H1 (cell line): ENCODE measurements around the gene DARS2. TPM values are rescaled to one million over a fixed set of nuclear protein-coding genes. Genes with fewer than 3 reads are reported as not detected.

Experiments
- CTCF ChIA-PET: fragments of 300-600 bp; sonication (Branson Sonifier 250); formaldehyde crosslinking; loops from one replicate; lab custom pipeline; 2021; ENCODE audit not compliant: partially characterized antibody; lab: Charles Lee
- POLR2A ChIA-PET: fragments of 300-600 bp; sonication (Branson Sonifier 250); formaldehyde crosslinking; loops from one replicate; lab custom pipeline; 2021; ENCODE audit warnings: inconsistent platforms; ENCODE audit not compliant: partially characterized antibody; lab: Charles Lee
- DNase-seq, 2 experiments: peaks; one replicate each; pipeline versions ENCODE4 v3.0.0 to v3.0.0-alpha.2; 2010 to 2022; ENCODE audit warnings: low spot score in 2 of 2, low read depth in 1 of 2, mixed read lengths in 1 of 2
- FAIRE-seq: peaks from 2 replicates; lab custom pipeline; 2011; peaks lifted over from hg19 to GRCh38; lab: Jason Lieb, UNC
- H2AFZ ChIP-seq: 2 replicates; pipeline ENCODE4 v1.8.1; 2012; ENCODE audit warnings: low read length, inconsistent platforms
- H2AK5ac ChIP-seq: 2 replicates; pipeline ENCODE4 v1.6.1; 2013; ENCODE audit warnings: low read depth, low read length
- H2BK120ac ChIP-seq: replicated peaks from 2 replicates; pipeline ENCODE3; 2013; ENCODE audit warnings: low read depth, low read length, inconsistent platforms
- H2BK12ac ChIP-seq: 2 replicates; pipeline ENCODE4 v1.6.1; 2013; ENCODE audit warnings: low read depth, low read length
- H2BK15ac ChIP-seq: 2 replicates; pipeline ENCODE4 v1.6.1; 2013; ENCODE audit warnings: low read length
- H2BK20ac ChIP-seq: 2 replicates; pipeline ENCODE4 v1.6.1; 2013; ENCODE audit warnings: low read length
- H2BK5ac ChIP-seq: 2 replicates; pipeline ENCODE4 v1.6.1; 2013; ENCODE audit warnings: low read depth, low read length
- H3K14ac ChIP-seq: 2 replicates; pipeline ENCODE4 v1.6.1; 2013; ENCODE audit warnings: inconsistent platforms; ENCODE audit not compliant: insufficient read length
- H3K18ac ChIP-seq: 2 replicates; pipeline ENCODE4 v1.6.1; 2013; ENCODE audit warnings: low read length; ENCODE audit errors: extremely low read depth
- H3K23ac ChIP-seq: 2 replicates; pipeline ENCODE4 v1.6.1; 2013; ENCODE audit warnings: inconsistent platforms; ENCODE audit not compliant: insufficient read length
- H3K23me2 ChIP-seq: 2 replicates; pipeline ENCODE4 v1.6.1; 2013; ENCODE audit warnings: low read depth, low read length
- H3K27ac ChIP-seq: 2 replicates; pipeline ENCODE4 v1.6.1; 2011; ENCODE audit warnings: low read depth, low read length, inconsistent platforms
- H3K27me3 ChIP-seq, 4 experiments: replicated peaks in 1 of 4; 1 replicate in 1 of 4; 2 replicates in 3 of 4; pipeline versions ENCODE4 v1.6.1 to v1.8.1; 2011 to 2013; ENCODE audit warnings: low read length in 3 of 4, mild to moderate bottlenecking in 3 of 4, inconsistent platforms in 2 of 4, mixed read lengths in 2 of 4, moderate library complexity in 1 of 4; ENCODE audit not compliant: control insufficient read depth in 3 of 4, insufficient read depth in 3 of 4; ENCODE audit errors: extremely low read depth in 1 of 4
- H3K36me3 ChIP-seq, 4 experiments: 2 replicates each; pipeline versions ENCODE4 v1.6.1 to v1.8.1; 2011 to 2013; ENCODE audit warnings: mild to moderate bottlenecking in 4 of 4, low read length in 3 of 4, moderate library complexity in 2 of 4, control low read depth in 1 of 4, inconsistent platforms in 1 of 4; ENCODE audit not compliant: insufficient read depth in 4 of 4, control insufficient read depth in 2 of 4
- H3K4ac ChIP-seq: replicated peaks from 2 replicates; pipeline ENCODE3; 2013; ENCODE audit warnings: low read length, low read depth, mixed read lengths, inconsistent platforms; ENCODE audit not compliant: insufficient read length
- H3K4me1 ChIP-seq, 4 experiments: replicated peaks in 1 of 4; 1 replicate in 1 of 4; 2 replicates in 3 of 4; pipeline versions ENCODE4 v1.6.1 to v1.8.1; 2011 to 2013; ENCODE audit warnings: low read length in 3 of 4, inconsistent platforms in 2 of 4, mixed read lengths in 1 of 4; ENCODE audit not compliant: insufficient read depth in 4 of 4, control insufficient read depth in 3 of 4
- H3K4me2 ChIP-seq, 2 experiments: 2 replicates each; pipeline versions ENCODE4 v1.6.1 to v1.8.1; 2011 to 2013; ENCODE audit warnings: low read depth in 2 of 2, low read length in 2 of 2, control low read depth in 1 of 2, inconsistent platforms in 1 of 2, mild to moderate bottlenecking in 1 of 2; ENCODE audit not compliant: insufficient read depth in 1 of 2
- H3K4me3 ChIP-seq, 4 experiments: fragments of 200-600, 300-600 bp in 1 of 4; sonication (generic), shearing (Covaris generic), sonication (Bioruptor Twin) in 1 of 4; 2 replicates each; pipeline versions ENCODE4 v1.5.1 to v1.8.1; 2011 to 2016; ENCODE audit warnings: low read length in 4 of 4, low read depth in 3 of 4, control low read depth in 2 of 4, inconsistent platforms in 2 of 4, mild to moderate bottlenecking in 2 of 4, mixed read lengths in 1 of 4, moderate library complexity in 1 of 4; ENCODE audit not compliant: insufficient read depth in 2 of 4; ENCODE audit errors: extremely low read depth in 1 of 4
- H3K56ac ChIP-seq: replicated peaks from 2 replicates; pipeline ENCODE3; 2013; ENCODE audit warnings: low read depth, mild to moderate bottlenecking, mixed read lengths, low read length, inconsistent platforms; ENCODE audit not compliant: insufficient read length
- H3K79me1 ChIP-seq: 2 replicates; pipeline ENCODE4 v1.6.1; 2013; ENCODE audit warnings: low read depth, low read length, control low read depth
- H3K79me2 ChIP-seq, 2 experiments: 2 replicates each; pipeline versions ENCODE4 v1.6.1 to v1.8.1; 2012 to 2013; ENCODE audit warnings: low read length in 2 of 2, mild to moderate bottlenecking in 2 of 2, inconsistent platforms in 1 of 2; ENCODE audit not compliant: insufficient read depth in 2 of 2, control insufficient read depth in 1 of 2
- H3K9ac ChIP-seq, 4 experiments: replicated peaks in 1 of 4; 1 replicate in 1 of 4; 2 replicates in 3 of 4; pipeline versions ENCODE4 v1.6.1 to v1.8.1; 2011 to 2013; ENCODE audit warnings: low read depth in 3 of 4, low read length in 3 of 4, control low read depth in 2 of 4, mild to moderate bottlenecking in 2 of 4, moderate library complexity in 2 of 4, inconsistent platforms in 1 of 4; ENCODE audit errors: extremely low read depth in 1 of 4
- H3K9me3 ChIP-seq, 2 experiments: 2 replicates each; pipeline versions ENCODE4 v1.6.1 to v1.8.1; 2012 to 2013; ENCODE audit warnings: mild to moderate bottlenecking in 2 of 2, moderate library complexity in 2 of 2, control low read depth in 1 of 2, inconsistent platforms in 1 of 2, low read depth in 1 of 2, low read length in 1 of 2, mixed read lengths in 1 of 2; ENCODE audit not compliant: insufficient read depth in 2 of 2
- H4K20me1 ChIP-seq, 2 experiments: replicated peaks in 1 of 2; 2 replicates each; pipeline versions ENCODE3 to v1.8.1; 2011 to 2013; ENCODE audit warnings: inconsistent platforms in 2 of 2, low read length in 2 of 2, mild to moderate bottlenecking in 1 of 2; ENCODE audit not compliant: insufficient read depth in 2 of 2, control insufficient read depth in 1 of 2
- H4K5ac ChIP-seq: 2 replicates; pipeline ENCODE4 v1.6.1; 2013; ENCODE audit warnings: low read length, low read depth, mixed read lengths, inconsistent platforms; ENCODE audit not compliant: insufficient read length
- H4K8ac ChIP-seq: 2 replicates; pipeline ENCODE4 v1.8.0; 2013; ENCODE audit warnings: mild to moderate bottlenecking, moderate library complexity, low read length, inconsistent platforms; ENCODE audit not compliant: insufficient read depth; ENCODE audit errors: extremely low read depth
- H4K91ac ChIP-seq: replicated peaks from 2 replicates; pipeline ENCODE3; 2013; ENCODE audit warnings: low read length, mixed read lengths, inconsistent platforms; ENCODE audit not compliant: insufficient read length
- FOSL1 ChIP-seq: IDR thresholded peaks from 2 replicates; pipeline ENCODE4 v1.6.1; 2011; ENCODE audit warnings: mild to moderate bottlenecking, low read depth, low read length, moderate library complexity; ENCODE audit not compliant: insufficient read depth
- GTF2F1 ChIP-seq: IDR thresholded peaks from 2 replicates; pipeline ENCODE4 v1.6.1; 2012; ENCODE audit warnings: low read depth, low read length, improper control_type of control experiment, borderline replicate concordance
- HDAC2 ChIP-seq, 2 experiments: fragments of 300-600 bp in 1 of 2; sonication (generic) in 1 of 2; IDR thresholded peaks; 2 replicates each; pipeline ENCODE4 v1.6.1; 2011 to 2012; ENCODE audit warnings: low read depth in 2 of 2, low read length in 2 of 2, mild to moderate bottlenecking in 2 of 2, moderate library complexity in 2 of 2, borderline replicate concordance in 1 of 2, inconsistent platforms in 1 of 2
- SIRT6 ChIP-seq: IDR thresholded peaks from one replicate; pipeline ENCODE4 v1.7.1; 2012; ENCODE audit warnings: low read length, inconsistent platforms
- TAF1 ChIP-seq: IDR thresholded peaks from 2 replicates; pipeline ENCODE4 v1.6.1; 2011; ENCODE audit warnings: mild to moderate bottlenecking, low read depth, low read length
- TEAD4 ChIP-seq: IDR thresholded peaks from 2 replicates; pipeline ENCODE4 v1.6.1; 2012; ENCODE audit warnings: low read depth, low read length, inconsistent platforms, mixed read lengths
- WGBS, 2 experiments: shearing (Covaris generic) in 1 of 2; methylation state at CpG; one replicate each; pipeline versions ENCODE4 v1.1.6 to v1.1.7; 2013 to 2015; ENCODE audit warnings: low lambda C conversion rate in 2 of 2, mixed read lengths in 2 of 2, inconsistent platforms in 1 of 2, low coverage in 1 of 2, missing lambda C conversion rate in 1 of 2; ENCODE audit not compliant: insufficient replicate concordance in 2 of 2, insufficient coverage in 1 of 2, insufficient read length in 1 of 2; ENCODE audit errors: extremely low coverage in 1 of 2, missing lambda C conversion rate in 1 of 2; 5-methylcytosine and 5-hydroxymethylcytosine counted together
- polyA plus RNA-seq, 7 experiments: library from polyadenylated mRNA; depleted of rRNA in 3 of 7; stranded (reverse) in 5 of 7; unstranded in 2 of 7; fragments of >200 nt in 5 of 7; fragments of 200-250 nt in 2 of 7; gene quantifications; 1 replicate in 5 of 7; 2 replicates in 1 of 7; 4 replicates in 1 of 7; pipeline versions ENCODE4 v1.2.1 to v1.2.3, GENCODE V29; 2011 to 2013; ENCODE audit warnings: missing spikeins in 2 of 7, mixed read lengths in 2 of 7
- total RNA-seq: library from RNA; stranded (reverse); fragmentation: NEBNext Ultra II Directional; extraction: Animal tissue kit (Norgen Biotek cat#: 25700); gene quantifications from 2 replicates; pipeline ENCODE4 v1.2.1, GENCODE V29; 2021

DARS2 gene
- total and polyA plus RNA-seq, 2 of the 8 experiments (the other 6 are each of a cell fraction or from before 2014, with no cell fraction given), result 21.0 to 35.2 TPM

- Histone ChIP-seq H3K23me2 (no peaks in the 10 kb centered on the region), H3K18ac (no peak overlapping the region), H4K20me1 (peaks cover 0 to 1% of the 10 kb centered on the region in 2 experiments), H2BK20ac (no peak overlapping the region), H2BK15ac (no peak overlapping the region), H2BK5ac (no peak overlapping the region), H3K27ac (no peak overlapping the region), H3K4me1 (peaks cover 0 to 9% (median 4%) of the 10 kb centered on the region in 4 experiments; a peak in 5 of 7 replicates), H3K27me3 (no peaks in the 10 kb centered on the region), H4K8ac (no peak overlapping the region), H3K79me2 (no peaks in the 10 kb centered on the region), H2BK120ac (no peak overlapping the region), H3K9me3 (no peaks in the 10 kb centered on the region), H3K79me1 (no peaks in the 10 kb centered on the region), H3K14ac (no peak overlapping the region), H2AFZ (no peak overlapping the region), H4K5ac (no peak overlapping the region), H3K4ac (no peak overlapping the region), H3K9ac (no peak overlapping the region), H2BK12ac (no peak overlapping the region), H3K56ac (no peak overlapping the region), H3K36me3 (peaks cover 5 to 42% (median 16%) of the 10 kb centered on the region in 4 experiments; a peak in 7 of 8 replicates), H3K23ac (no peak overlapping the region), H4K91ac (no peak overlapping the region), H3K4me2 (no peak overlapping the region), H2AK5ac (no peak overlapping the region), H3K4me3 (no peak overlapping the region)
- ChIA-PET POLR2A (interaction anchor here (0.6 to 17.5 kb wide), 5 partner anchors 8 to 338 kb away, joined by 3 to 475 read pairs (median 6); partner anchors contain the start of genes GAS5 and ZBTB37), CTCF (interaction anchor here (0.6 to 1.8 kb wide), 6 partner anchors 8 to 1873 kb away, joined by 3 to 4 read pairs (median 3); no protein-coding TSS in a partner anchor)
- DNase-seq (no peak), FAIRE-seq (no peak)
- 85% methylated on average over 4 of the region's 4 CpGs; no CpG with 5 or more reads in 1 of the 2 experiments for WGBS, 2 experiments
- TF ChIP-seq TEAD4 (no peak), HDAC2 (IDR thresholded peaks at IDR 0.05; ENCODE audit: borderline replicate concordance in 1 of 2, low read depth in 2 of 2, low read length in 2 of 2) (no peak), GTF2F1 (no peak), SIRT6 (no peak), FOSL1 (no peak), TAF1 (no peak)
Measured at GRCh38 chr1:173852105-173852504, 27.6 kb downstream of the DARS2 start.
